Liver (tissue), 9 donors: ENCODE results near the gene GOSR1. TPM values are rescaled to one million over a fixed set of nuclear protein-coding genes. Genes with fewer than 3 reads are reported as not detected.
"Not testable (repeated sequence)": the region's sequence is repeated elsewhere in the genome, so short reads cannot be mapped to it uniquely, and the experiment has no call there.

Source experiments
- DNase-seq: peaks from one replicate; pipeline ENCODE4 v3.0.0-alpha.2; 2017; ENCODE audit warnings: low spot score
- H3K27ac ChIP-seq, 2 donors: one replicate each; pipeline ENCODE4 v1.7.0; 2013; ENCODE audit warnings: inconsistent platforms in 2 of 2, low read length in 2 of 2, control low read depth in 1 of 2, low read depth in 1 of 2, mild to moderate bottlenecking in 1 of 2
- H3K27me3 ChIP-seq, 4 donors: one replicate each; pipeline versions ENCODE4 v1.6.1 to v1.7.0; 2013; ENCODE audit warnings: low read length in 3 of 4, inconsistent platforms in 1 of 4, mild to moderate bottlenecking in 1 of 4, moderate library complexity in 1 of 4; ENCODE audit not compliant: control insufficient read depth in 4 of 4, insufficient read depth in 4 of 4
- H3K36me3 ChIP-seq, 4 donors: one replicate each; pipeline versions ENCODE4 v1.6.1 to v1.7.0; 2013; ENCODE audit warnings: low read length in 3 of 4, mild to moderate bottlenecking in 3 of 4, low read depth in 1 of 4, moderate library complexity in 1 of 4; ENCODE audit not compliant: control insufficient read depth in 4 of 4, insufficient read depth in 3 of 4
- H3K4me1 ChIP-seq, 4 donors: one replicate each; pipeline versions ENCODE4 v1.6.1 to v1.7.0; 2013; ENCODE audit warnings: low read length in 3 of 4, mild to moderate bottlenecking in 3 of 4, moderate library complexity in 1 of 4; ENCODE audit not compliant: control insufficient read depth in 4 of 4, insufficient read depth in 4 of 4
- H3K4me3 ChIP-seq, 3 donors: one replicate each; pipeline versions ENCODE4 v1.6.1 to v1.7.0; 2013; ENCODE audit warnings: low read length in 3 of 3, control low read depth in 1 of 3, low read depth in 1 of 3, mild to moderate bottlenecking in 1 of 3
- H3K9ac ChIP-seq, 2 donors: one replicate each; pipeline ENCODE4 v1.7.0; 2013; ENCODE audit warnings: low read length in 2 of 2, mild to moderate bottlenecking in 2 of 2, moderate library complexity in 2 of 2, control low read depth in 1 of 2, low read depth in 1 of 2
- H3K9me3 ChIP-seq, 4 donors: one replicate each; pipeline versions ENCODE4 v1.6.1 to v1.7.0; 2013; ENCODE audit warnings: low read length in 3 of 4; ENCODE audit not compliant: control insufficient read depth in 4 of 4
- WGBS: extraction: QIAGEN DNeasy Blood & Tissue Kit; methylation state at CpG from one replicate; pipeline ENCODE4 v1.1.7; 2013; 5-methylcytosine and 5-hydroxymethylcytosine counted together
- polyA plus RNA-seq, 2 donors: library from polyadenylated mRNA; stranded (reverse) in 1 of 2; unstranded in 1 of 2; fragments of 200-250 nt in 1 of 2; fragments of >200 nt in 1 of 2; fragmentation: Nextera tagmentation in 1 of 2; extraction: Ambion mirVana in 1 of 2; gene quantifications; one replicate each; pipeline versions ENCODE4 v1.2.1 to v1.2.3, GENCODE V29; 2013 to 2015
- total RNA-seq, 2 donors: library from RNA; depleted of rRNA; stranded (reverse); fragments of >200 nt; gene quantifications; one replicate each; pipeline ENCODE4 v1.2.3, GENCODE V29; 2014
- donor health status: healthy.
- donor health status: healthy.
- donor health status: healthy.
- donor health status: healthy.
- donor health status: healthy.

The GOSR1 gene
- total and polyA plus RNA-seq, 4 donors = 15.0 to 40.4 (median 26.3) TPM

DNA sequence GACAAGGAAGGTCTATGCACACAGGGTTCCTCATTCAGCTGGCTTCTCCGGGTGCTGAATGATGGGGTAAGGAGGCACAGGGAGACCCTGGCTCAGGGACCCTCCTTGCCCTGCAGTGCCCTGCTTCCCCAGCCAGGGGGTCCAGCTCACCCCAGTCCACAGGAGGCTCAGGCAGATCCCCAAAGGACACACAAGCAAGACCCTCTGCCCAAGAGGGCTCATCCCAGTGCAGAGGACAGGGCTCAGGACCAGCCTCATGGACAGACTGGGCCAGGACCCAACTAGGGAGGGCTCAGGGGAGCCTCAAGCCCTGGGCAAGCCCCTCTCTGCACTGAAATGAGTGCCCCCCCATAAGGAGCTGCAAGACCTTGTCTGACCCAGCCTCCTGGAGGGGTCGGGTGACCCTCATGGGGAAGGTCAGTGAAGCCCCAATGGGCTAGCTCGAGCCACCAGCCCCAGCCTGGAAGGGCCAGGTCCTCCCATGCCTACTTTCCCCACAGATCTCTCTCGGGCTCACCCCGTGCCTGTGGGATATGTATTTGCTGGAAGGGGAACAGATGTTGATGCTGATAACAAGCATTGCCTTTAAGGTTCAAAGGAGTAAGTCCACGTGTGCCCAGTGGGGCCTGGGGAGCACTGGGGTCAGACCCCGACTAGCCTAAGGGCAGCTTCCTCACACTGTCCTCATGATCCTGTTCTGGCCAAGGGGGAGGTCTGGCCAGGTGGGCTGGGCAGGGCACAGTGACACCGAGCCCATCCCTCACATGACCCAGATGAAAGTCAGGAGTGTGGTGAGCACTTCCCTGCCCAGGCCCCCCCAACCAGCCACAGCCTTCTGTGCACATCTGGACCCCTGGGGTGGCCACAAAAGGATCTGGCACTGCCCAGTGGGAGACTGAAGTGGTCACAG lies 83.2 kb downstream of the GOSR1 start:
- H3K4me1 ChIP-seq, H3K9me3 ChIP-seq, H3K9ac ChIP-seq, DNase-seq, H3K27ac ChIP-seq, H3K36me3 ChIP-seq, H3K27me3 ChIP-seq, H3K4me3 ChIP-seq: not testable (repeated sequence)
- 84% methylated on average over 8 of the region's 8 CpGs for WGBS

- H3K9ac ChIP-seq, DNase-seq, H3K27me3 ChIP-seq, H3K4me1 ChIP-seq, H3K4me3 ChIP-seq, H3K9me3 ChIP-seq, H3K27ac ChIP-seq, H3K36me3 ChIP-seq: not testable (repeated sequence)
- WGBS = 84% methylated on average over 1 of the region's 1 CpG
Observed at GRCh38 chr17:30561766-30562165, 84.6 kb downstream of the GOSR1 start.

DNA sequence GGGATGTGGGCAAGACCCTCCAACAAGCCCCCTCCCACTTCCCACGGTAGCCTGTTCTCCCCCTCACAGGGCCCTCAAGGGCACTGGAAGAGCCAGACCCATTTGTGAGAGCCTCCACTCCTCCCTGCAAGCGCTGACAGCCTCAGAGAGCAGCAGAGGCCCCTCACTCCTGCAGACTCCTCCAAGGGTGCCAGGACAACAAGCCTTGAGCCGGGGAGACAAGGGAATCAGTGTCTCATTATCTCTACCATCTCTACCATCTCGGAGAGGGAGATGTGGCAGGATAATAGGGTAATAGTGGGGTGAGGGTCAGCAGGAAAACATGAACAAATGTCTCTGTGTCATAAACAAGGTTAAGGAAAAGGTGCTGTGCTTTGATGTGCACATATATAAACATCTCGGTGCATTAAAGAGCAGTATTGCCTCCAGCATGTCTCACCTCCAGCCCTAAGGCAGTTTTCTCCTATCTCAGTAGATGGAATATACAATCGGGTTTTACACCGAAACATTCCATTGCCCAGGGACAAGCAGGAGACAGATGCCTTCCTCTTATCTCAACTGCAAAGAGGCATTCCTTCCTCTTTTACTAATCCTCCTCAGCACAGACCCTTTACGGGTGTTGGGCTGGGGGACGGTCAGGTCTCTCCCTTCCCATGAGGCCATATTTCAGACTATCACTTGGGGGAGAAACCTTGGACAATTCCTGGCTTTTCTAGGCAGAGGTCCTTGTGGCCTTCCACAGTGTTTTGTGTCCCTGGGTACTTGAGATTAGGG lies 86.1 kb downstream of the GOSR1 start:
- 76% methylated on average over 9 of the region's 9 CpGs for WGBS
- H3K27ac ChIP-seq, H3K9me3 ChIP-seq, DNase-seq, H3K4me3 ChIP-seq, H3K36me3 ChIP-seq, H3K27me3 ChIP-seq, H3K4me1 ChIP-seq, H3K9ac ChIP-seq: not testable (repeated sequence)

DNA sequence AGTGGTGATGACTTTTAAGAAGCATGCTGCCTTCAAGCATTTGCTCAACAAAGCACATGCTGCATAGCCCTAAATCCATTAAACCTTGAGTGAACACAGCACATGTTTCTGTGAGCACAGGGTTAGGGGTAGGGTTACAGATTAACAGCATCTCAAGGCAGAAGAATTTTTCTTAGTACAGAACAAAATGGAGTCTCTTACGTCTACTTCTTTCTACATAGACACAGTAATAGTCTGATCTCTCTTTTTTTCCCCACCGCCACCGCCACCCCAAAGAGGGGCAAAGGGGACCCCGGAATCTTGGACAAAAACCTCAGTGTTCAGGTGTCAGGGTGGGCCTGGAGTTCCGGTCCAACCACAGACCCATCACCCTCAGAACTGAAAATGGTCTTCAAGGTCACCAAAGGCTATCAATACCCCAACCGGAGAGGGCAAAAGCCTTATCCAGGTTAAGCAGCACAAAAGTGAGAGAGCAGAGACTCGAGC lies 86.7 kb downstream of the GOSR1 start:
- WGBS = 68% methylated on average over 7 of the region's 7 CpGs
- DNase-seq, H3K4me1 ChIP-seq, H3K9me3 ChIP-seq, H3K36me3 ChIP-seq, H3K4me3 ChIP-seq, H3K9ac ChIP-seq, H3K27me3 ChIP-seq, H3K27ac ChIP-seq: not testable (repeated sequence)

DNA sequence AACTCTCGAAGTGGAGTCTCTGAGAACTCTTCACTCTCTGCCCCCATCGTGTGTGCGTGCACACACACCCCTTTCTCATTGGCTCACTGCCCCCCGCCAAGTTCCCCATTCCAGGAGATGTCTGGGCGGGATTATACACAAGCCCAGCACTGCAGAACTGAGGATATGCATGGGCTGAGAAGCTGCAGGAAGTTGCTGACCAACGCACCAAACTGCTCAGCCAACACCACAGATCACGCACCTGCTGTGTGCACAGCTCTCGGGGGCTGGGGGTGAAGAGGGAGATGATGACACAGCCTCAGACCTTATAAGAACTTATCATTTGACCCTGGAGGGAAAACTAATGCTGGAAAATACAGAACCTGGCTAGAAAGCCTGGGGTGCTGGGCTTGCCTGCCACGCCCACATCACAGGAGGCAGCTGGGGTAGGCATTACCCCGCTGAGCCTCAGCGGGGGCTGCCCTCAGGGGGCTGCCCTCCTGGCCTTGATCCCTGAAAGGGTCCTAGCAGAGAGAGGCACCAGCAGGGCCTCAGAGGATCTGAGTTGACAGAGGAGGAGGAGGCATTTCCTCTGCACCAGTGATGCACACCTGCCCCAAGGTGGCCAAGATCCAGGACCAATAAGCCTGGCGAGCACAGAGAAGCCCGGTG lies 87.3 kb downstream of the GOSR1 start:
- H3K27me3 ChIP-seq, H3K9ac ChIP-seq, H3K9me3 ChIP-seq, H3K4me3 ChIP-seq, H3K27ac ChIP-seq, DNase-seq, H3K4me1 ChIP-seq, H3K36me3 ChIP-seq: not testable (repeated sequence)
- WGBS = 52% methylated on average over 13 of the region's 13 CpGs
